T follicular helper cell (primary cell): ENCODE data around the gene MAP3K5.

ENCODE experiments used
- DNase-seq: peaks from one replicate; pipeline ENCODE4 v3.0.0-alpha.2; 2020; ENCODE audit warnings: low read depth

MAP3K5 gene

GRCh38 chr6:136644597-136644952 is 147.7 kb downstream of the MAP3K5 start:
- no peak for DNase-seq

GRCh38 chr6:136643850-136644596 is 148.3 kb downstream of the MAP3K5 start:
- DNase-seq: peak; percentile 73

- no peak for DNase-seq
These were observed 150.3 kb downstream of the MAP3K5 start for GRCh38 chr6:136641873-136642465.

- DNase-seq: no peak
These were observed 151.1 kb downstream of the MAP3K5 start for GRCh38 chr6:136641166-136641565.

- no peak for DNase-seq
These were observed 152.0 kb downstream of the MAP3K5 start for GRCh38 chr6:136640132-136640915.

GRCh38 chr6:136639702-136640101 is 152.6 kb downstream of the MAP3K5 start:
- no peak for DNase-seq

- no peak for DNase-seq
These were observed 156.7 kb downstream of the MAP3K5 start for GRCh38 chr6:136635615-136636014.

GRCh38 chr6:136633355-136633754 is 158.9 kb downstream of the MAP3K5 start:
- DNase-seq: no peak

- DNase-seq: no peak
These were observed 163.3 kb downstream of the MAP3K5 start for GRCh38 chr6:136628996-136629395.

- DNase-seq: no peak
These were observed 165.1 kb downstream of the MAP3K5 start for GRCh38 chr6:136627191-136627590.

- no peak for DNase-seq
These were observed 167.0 kb downstream of the MAP3K5 start for GRCh38 chr6:136625293-136625692.

GRCh38 chr6:136624347-136624746 is 167.9 kb downstream of the MAP3K5 start:
- DNase-seq: no peak

GRCh38 chr6:136618086-136618485 is 174.2 kb downstream of the MAP3K5 start:
- no peak for DNase-seq

- no peak for DNase-seq
These were observed 175.8 kb downstream of the MAP3K5 start for GRCh38 chr6:136616527-136616926.

- no peak for DNase-seq
These were observed 177.3 kb downstream of the MAP3K5 start for GRCh38 chr6:136614994-136615393.

GRCh38 chr6:136614350-136614749 is 177.9 kb downstream of the MAP3K5 start:
- DNase-seq: no peak

GRCh38 chr6:136613477-136613876 is 178.8 kb downstream of the MAP3K5 start:
- DNase-seq: no peak

GRCh38 chr6:136612666-136613389 is 179.4 kb downstream of the MAP3K5 start:
- no peak for DNase-seq

- DNase-seq: no peak
These were observed 180.5 kb downstream of the MAP3K5 start for GRCh38 chr6:136611746-136612145.

- no peak for DNase-seq
These were observed 181.1 kb downstream of the MAP3K5 start for GRCh38 chr6:136611133-136611532.

GRCh38 chr6:136609873-136610706 is 182.2 kb downstream of the MAP3K5 start:
- DNase-seq: no peak
